Left ventricle myocardium inferior (tissue), 1 donor: ENCODE data around the gene MACROD2. TPM values are rescaled to one million over a fixed set of nuclear protein-coding genes. Genes with fewer than 3 reads are reported as not detected.

ENCODE experiments used
- DNase-seq: peaks from one replicate; pipeline ENCODE4 v3.0.0-alpha.2; 2020
- H3K27ac ChIP-seq: fragments of 200-600 bp; replicated peaks from 2 replicates; pipeline ENCODE4 v1.8.0; 2021
- H3K27me3 ChIP-seq: fragments of 200-600 bp; 2 replicates; pipeline ENCODE4 v1.8.0; 2021; ENCODE audit warnings: low read depth
- H3K36me3 ChIP-seq: fragments of 200-600 bp; 2 replicates; pipeline ENCODE4 v1.8.0; 2021
- H3K4me1 ChIP-seq: fragments of 200-600 bp; 2 replicates; pipeline ENCODE4 v1.8.0; 2021
- H3K4me3 ChIP-seq: fragments of 200-600 bp; 2 replicates; pipeline ENCODE4 v1.8.0; 2021; ENCODE audit warnings: mild to moderate bottlenecking, moderate library complexity
- H3K9me3 ChIP-seq: fragments of 200-600 bp; replicated peaks from 2 replicates; pipeline ENCODE4 v1.8.0; 2021
- CTCF ChIP-seq: fragments of 200-600 bp; IDR thresholded peaks from 2 replicates; pipeline ENCODE4 v1.8.0; 2021; ENCODE audit warnings: antibody characterized with exemption, mild to moderate bottlenecking, borderline replicate concordance
- intact Hi-C: fragments of 100-400 bp; cut with micrococcal nuclease; formaldehyde crosslinking; loops from one replicate; pipeline ENCODE4 v1.11.0; 2022
- total RNA-seq: library from RNA; stranded (reverse); fragmentation: NEBNext Ultra II Directional; extraction: Animal tissue kit (Norgen Biotek cat#: 25700); gene quantifications from one replicate; pipeline ENCODE4 v1.2.1, GENCODE V29; 2021
- donor health status: DM: no; HTN: yes; CAD: no; lungs with severe emphysema.

MACROD2 gene
- total RNA-seq, 1 donor from 2014 or later = 3.6 TPM

GRCh38 chr20:14992153-14992552, 996.8 kb downstream of the MACROD2 start:
- Histone ChIP-seq H3K36me3 (no peaks in the 10 kb centered on the region), H3K4me3 (no peak overlapping the region), H3K4me1 (no peaks in the 10 kb centered on the region), H3K27me3 (no peaks in the 10 kb centered on the region), H3K9me3 (no peaks in the 10 kb centered on the region), H3K27ac (no peak overlapping the region)
- intact Hi-C loops = no loop called here
- no peak for DNase-seq
- no peak for TF ChIP-seq CTCF

- Histone ChIP-seq H3K9me3 (peaks cover 5% of the 10 kb centered on the region), H3K4me1 (no peaks in the 10 kb centered on the region), H3K4me3 (no peak overlapping the region), H3K36me3 (no peaks in the 10 kb centered on the region), H3K27me3 (no peaks in the 10 kb centered on the region), H3K27ac (no peak overlapping the region)
- DNase-seq = no peak
- intact Hi-C loops = no loop called here
- no peak for TF ChIP-seq CTCF
Observed at GRCh38 chr20:14992961-14993360, 997.6 kb downstream of the MACROD2 start.

GRCh38 chr20:14996883-14997672, 1001.8 kb downstream of the MACROD2 start:
- Histone ChIP-seq H3K9me3 (peaks cover 16% of the 10 kb centered on the region), H3K36me3 (no peaks in the 10 kb centered on the region), H3K4me1 (no peaks in the 10 kb centered on the region), H3K27me3 (no peaks in the 10 kb centered on the region), H3K4me3 (no peak overlapping the region), H3K27ac (no peak overlapping the region)
- intact Hi-C loops = no loop called here
- no peak for DNase-seq
- no peak for TF ChIP-seq CTCF

- no peak overlapping the region for H3K4me3 ChIP-seq
- H3K27me3 ChIP-seq = no peaks in the 10 kb centered on the region
- peaks cover 16% of the 10 kb centered on the region for H3K9me3 ChIP-seq
- DNase-seq = no peak
- H3K27ac ChIP-seq = no peak overlapping the region
- intact Hi-C loops = no loop called here
- no peaks in the 10 kb centered on the region for H3K4me1 ChIP-seq
- no peak for TF ChIP-seq CTCF
- H3K36me3 ChIP-seq = no peaks in the 10 kb centered on the region
Observed at GRCh38 chr20:14997791-14998190, 1002.5 kb downstream of the MACROD2 start.

GRCh38 chr20:15005300-15005986, 1010.1 kb downstream of the MACROD2 start:
- TF ChIP-seq CTCF = no peak
- H3K9me3 ChIP-seq = no peaks in the 10 kb centered on the region
- H3K27me3 ChIP-seq = no peaks in the 10 kb centered on the region
- H3K4me3 ChIP-seq = no peak overlapping the region
- H3K36me3 ChIP-seq = no peaks in the 10 kb centered on the region
- no peaks in the 10 kb centered on the region for H3K4me1 ChIP-seq
- intact Hi-C loops = no loop called here
- no peak overlapping the region for H3K27ac ChIP-seq
- DNase-seq = no peak
